ENCODE measurements around the gene LEFTY1.

Gene LEFTY1

GRCh38 chr1:225875044-225875815, 13.7 kb downstream of the LEFTY1 start:
- H3K4me1 Mint-ChIP-seq = peaks cover 58% of the 10 kb centered on the region
- no peak overlapping the region for H3K4me3 Mint-ChIP-seq
- H3K27ac Mint-ChIP-seq = no peak overlapping the region

DNA sequence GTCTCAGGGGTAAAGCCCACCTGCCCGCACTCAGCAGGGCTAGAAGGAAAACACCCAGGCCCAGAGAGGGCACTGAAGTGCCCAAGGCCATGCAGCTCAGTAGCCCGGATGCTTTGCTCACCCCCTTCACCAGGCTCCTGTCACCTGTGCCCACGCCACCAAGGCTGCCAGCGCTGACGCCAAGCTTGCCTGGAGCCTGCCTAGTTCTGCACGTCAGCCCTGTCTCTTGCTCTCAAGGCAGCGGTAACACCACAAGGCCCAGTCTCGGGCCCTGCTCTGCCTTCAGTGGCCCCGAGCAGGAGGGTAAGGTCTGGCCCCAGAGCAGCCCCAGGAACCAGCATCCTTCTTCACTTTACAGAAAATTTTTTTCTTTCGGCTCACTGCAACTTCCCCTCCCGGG, 14.5 kb downstream of the LEFTY1 start:
- Mint-ChIP-seq H3K27ac (no peak overlapping the region), H3K27me3 (no peaks in the 10 kb centered on the region), H3K4me3 (no peak overlapping the region), H3K4me1 (peaks cover 50% of the 10 kb centered on the region), H3K9me3 (no peaks in the 10 kb centered on the region), H3K36me3 (ENCODE audit: low read depth) (peaks cover 15% of the 10 kb centered on the region)
- DNase-seq (no peak), ATAC-seq (no peak)

More at GRCh38 chr1:225875044-225875815, 13.7 kb downstream of the LEFTY1 start:
- Mint-ChIP-seq H3K27me3 (no peaks in the 10 kb centered on the region), H3K36me3 (ENCODE audit: low read depth) (peaks cover 15% of the 10 kb centered on the region), H3K9me3 (no peaks in the 10 kb centered on the region)
- no peak for DNase-seq
- no peak for ATAC-seq

DNA sequence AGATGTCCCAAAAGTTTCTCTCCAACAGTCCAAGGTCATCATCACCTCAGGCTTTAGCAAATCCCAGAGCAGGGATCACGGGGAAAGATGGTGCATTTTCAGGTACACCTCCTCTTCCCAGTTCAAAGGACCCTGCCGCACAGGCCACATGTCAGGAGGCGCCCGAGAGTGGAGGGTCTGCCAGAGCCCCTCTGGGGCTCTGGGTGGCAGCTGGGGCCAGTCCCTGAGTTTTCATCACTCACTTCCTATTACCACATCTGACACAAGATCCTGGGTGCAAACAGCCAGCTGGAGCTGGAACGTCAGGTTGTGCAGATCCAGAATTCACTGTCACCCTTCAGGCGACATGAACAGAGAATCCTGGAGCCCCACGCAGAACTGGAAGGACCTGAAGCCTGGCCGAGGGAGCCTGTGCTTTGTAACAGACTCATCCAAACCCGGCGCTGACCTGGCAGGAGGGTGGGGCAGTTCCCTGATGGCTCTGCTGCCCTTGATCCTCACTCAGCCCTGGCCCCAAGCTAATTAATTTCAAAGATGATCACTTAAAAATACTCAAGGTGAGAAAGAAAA, 15.6 kb downstream of the LEFTY1 start:
- H3K4me1 Mint-ChIP-seq = peaks cover 44% of the 10 kb centered on the region
- H3K27ac Mint-ChIP-seq = no peak overlapping the region
- H3K27me3 Mint-ChIP-seq = no peaks in the 10 kb centered on the region
- no peak for DNase-seq
- H3K9me3 Mint-ChIP-seq = no peaks in the 10 kb centered on the region
- no peak overlapping the region for H3K4me3 Mint-ChIP-seq
- H3K36me3 Mint-ChIP-seq (ENCODE audit: low read depth) = peaks cover 18% of the 10 kb centered on the region
- ATAC-seq = no peak

- Mint-ChIP-seq H3K4me3 (no peak overlapping the region), H3K27me3 (no peaks in the 10 kb centered on the region), H3K36me3 (ENCODE audit: low read depth) (peaks cover 19% of the 10 kb centered on the region), H3K4me1 (peaks cover 41% of the 10 kb centered on the region), H3K9me3 (no peaks in the 10 kb centered on the region), H3K27ac (no peak overlapping the region)
- ATAC-seq (no peak), DNase-seq (no peak)
Measured at GRCh38 chr1:225872075-225872430, 16.9 kb downstream of the LEFTY1 start.

DNA sequence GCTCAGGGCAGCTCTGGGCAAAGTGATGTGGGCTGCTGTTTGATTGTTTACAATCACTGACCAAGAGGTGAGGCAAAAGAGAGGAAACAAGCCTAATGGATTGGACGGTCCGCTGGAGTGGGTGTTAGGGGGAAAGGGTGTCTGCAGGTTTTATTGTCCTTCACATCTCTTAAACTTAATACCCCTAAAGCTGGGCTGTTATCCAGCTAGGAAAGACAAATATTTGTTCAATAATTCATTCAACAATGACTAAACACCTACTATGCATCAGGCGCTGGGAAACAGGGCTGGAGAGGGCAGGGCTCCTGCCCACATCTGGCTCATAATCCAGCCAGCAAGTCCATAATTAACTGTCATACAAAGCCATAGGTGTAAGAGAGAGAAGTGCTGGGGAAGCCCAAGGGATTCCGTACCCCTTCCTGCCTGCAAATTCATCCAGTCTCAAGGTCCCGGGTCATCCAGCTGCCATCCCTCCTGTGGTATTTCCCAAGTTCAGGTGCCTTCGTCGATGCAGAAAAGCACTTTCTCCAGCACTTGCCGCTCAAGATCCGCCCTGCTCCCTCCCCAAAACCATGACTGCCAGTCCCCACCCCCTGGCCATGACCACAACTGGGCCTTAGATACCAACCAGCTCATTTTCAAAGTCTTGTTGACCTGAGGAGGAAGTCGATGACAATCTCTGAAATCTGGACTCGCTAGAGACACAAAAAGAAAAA, 17.4 kb downstream of the LEFTY1 start:
- Mint-ChIP-seq H3K9me3 (no peaks in the 10 kb centered on the region), H3K27ac (no peak overlapping the region), H3K36me3 (ENCODE audit: low read depth) (peaks cover 16% of the 10 kb centered on the region), H3K27me3 (no peaks in the 10 kb centered on the region), H3K4me1 (peaks cover 43% of the 10 kb centered on the region), H3K4me3 (no peak overlapping the region)
- ATAC-seq (no peak), DNase-seq (no peak)

GRCh38 chr1:225870911-225871310, 18.0 kb downstream of the LEFTY1 start:
- ATAC-seq = no peak
- peaks cover 43% of the 10 kb centered on the region for H3K4me1 Mint-ChIP-seq
- H3K4me3 Mint-ChIP-seq = no peak overlapping the region
- peaks cover 19% of the 10 kb centered on the region for H3K36me3 Mint-ChIP-seq (ENCODE audit: low read depth)
- no peaks in the 10 kb centered on the region for H3K27me3 Mint-ChIP-seq
- no peak for DNase-seq
- no peaks in the 10 kb centered on the region for H3K9me3 Mint-ChIP-seq
- H3K27ac Mint-ChIP-seq = no peak overlapping the region

GRCh38 chr1:225868631-225869330, 20.2 kb downstream of the LEFTY1 start:
- Mint-ChIP-seq H3K36me3 (ENCODE audit: low read depth) (peaks cover 27% of the 10 kb centered on the region), H3K4me3 (no peak overlapping the region), H3K27me3 (no peaks in the 10 kb centered on the region), H3K4me1 (peaks cover 55% of the 10 kb centered on the region), H3K9me3 (no peaks in the 10 kb centered on the region), H3K27ac (no peak overlapping the region)
- DNase-seq (no peak), ATAC-seq (no peak)

DNA sequence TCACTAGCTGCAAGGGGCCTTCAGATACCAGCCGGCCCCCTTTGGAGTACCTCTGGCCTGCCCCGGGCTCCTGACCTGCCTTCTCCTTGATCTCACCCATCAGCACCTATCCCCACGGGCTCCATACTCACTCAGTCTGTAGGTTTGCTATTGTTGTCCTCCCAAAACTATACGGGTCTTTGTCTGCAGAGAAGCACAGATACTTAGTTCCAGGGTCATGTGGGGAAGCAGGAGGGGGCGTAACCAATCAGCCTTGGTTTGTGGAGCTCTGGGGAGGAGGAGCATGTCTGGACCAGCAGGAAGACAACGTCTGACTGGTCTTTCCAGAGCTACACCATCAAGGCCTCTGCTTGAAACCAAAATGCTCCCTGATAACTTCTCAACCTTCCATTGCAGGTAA, 22.0 kb downstream of the LEFTY1 start:
- ATAC-seq (no peak), DNase-seq (no peak)
- peaks cover 46% of the 10 kb centered on the region for H3K4me1 Mint-ChIP-seq
- no peaks in the 10 kb centered on the region for H3K27me3 Mint-ChIP-seq
- H3K27ac Mint-ChIP-seq = no peak overlapping the region
- peaks cover 31% of the 10 kb centered on the region for H3K36me3 Mint-ChIP-seq (ENCODE audit: low read depth)
- H3K9me3 Mint-ChIP-seq = no peaks in the 10 kb centered on the region
- H3K4me3 Mint-ChIP-seq = no peak overlapping the region

GRCh38 chr1:225866061-225866837, 22.7 kb downstream of the LEFTY1 start:
- H3K4me1 Mint-ChIP-seq = peaks cover 40% of the 10 kb centered on the region
- peak overlapping the region; percentile 29 for H3K4me3 Mint-ChIP-seq
- no peaks in the 10 kb centered on the region for H3K9me3 Mint-ChIP-seq
- ATAC-seq (peak; percentile 98), DNase-seq (peak; percentile 71)
- H3K27me3 Mint-ChIP-seq = no peaks in the 10 kb centered on the region
- peak overlapping the region; percentile 28 for H3K27ac Mint-ChIP-seq
- peaks cover 27% of the 10 kb centered on the region for H3K36me3 Mint-ChIP-seq (ENCODE audit: low read depth)

GRCh38 chr1:225865514-225865913, 23.4 kb downstream of the LEFTY1 start:
- ATAC-seq = no peak
- H3K4me1 Mint-ChIP-seq = peaks cover 40% of the 10 kb centered on the region
- no peak for DNase-seq
- H3K27ac Mint-ChIP-seq = peak overlapping the region; percentile 28
- H3K27me3 Mint-ChIP-seq = no peaks in the 10 kb centered on the region
- no peaks in the 10 kb centered on the region for H3K9me3 Mint-ChIP-seq
- H3K4me3 Mint-ChIP-seq = no peak overlapping the region
- H3K36me3 Mint-ChIP-seq (ENCODE audit: low read depth) = peaks cover 25% of the 10 kb centered on the region

- H3K27me3 Mint-ChIP-seq = no peaks in the 10 kb centered on the region
- ATAC-seq (no peak), DNase-seq (no peak)
- peaks cover 38% of the 10 kb centered on the region for H3K4me1 Mint-ChIP-seq
- H3K27ac Mint-ChIP-seq = no peak overlapping the region
- peaks cover 22% of the 10 kb centered on the region for H3K36me3 Mint-ChIP-seq (ENCODE audit: low read depth)
- H3K9me3 Mint-ChIP-seq = no peaks in the 10 kb centered on the region
- no peak overlapping the region for H3K4me3 Mint-ChIP-seq
Measured at GRCh38 chr1:225863167-225863566, 25.8 kb downstream of the LEFTY1 start.

DNA sequence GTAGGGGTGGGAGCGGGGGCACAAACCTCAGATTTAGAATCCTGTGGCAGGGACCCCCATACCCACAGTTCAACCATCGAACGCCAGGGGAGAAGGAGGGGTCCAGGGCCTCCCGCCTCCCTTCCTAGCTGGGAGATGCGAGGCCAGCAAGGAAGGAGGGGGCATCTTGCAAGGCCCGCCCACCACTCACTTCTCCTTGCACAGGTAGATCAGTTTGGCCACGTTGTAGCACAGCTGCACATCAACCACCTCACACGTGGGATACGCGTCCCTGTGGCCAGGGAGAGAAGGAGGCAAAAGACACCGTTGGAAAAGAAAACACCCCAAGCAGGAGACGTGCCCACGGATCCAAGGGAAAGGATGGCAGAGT, 26.4 kb downstream of the LEFTY1 start:
- Mint-ChIP-seq H3K27ac (no peak overlapping the region), H3K4me3 (no peak overlapping the region), H3K9me3 (no peaks in the 10 kb centered on the region), H3K27me3 (no peaks in the 10 kb centered on the region), H3K36me3 (ENCODE audit: low read depth) (peaks cover 17% of the 10 kb centered on the region), H3K4me1 (peaks cover 35% of the 10 kb centered on the region)
- DNase-seq (no peak), ATAC-seq (no peak)

DNA sequence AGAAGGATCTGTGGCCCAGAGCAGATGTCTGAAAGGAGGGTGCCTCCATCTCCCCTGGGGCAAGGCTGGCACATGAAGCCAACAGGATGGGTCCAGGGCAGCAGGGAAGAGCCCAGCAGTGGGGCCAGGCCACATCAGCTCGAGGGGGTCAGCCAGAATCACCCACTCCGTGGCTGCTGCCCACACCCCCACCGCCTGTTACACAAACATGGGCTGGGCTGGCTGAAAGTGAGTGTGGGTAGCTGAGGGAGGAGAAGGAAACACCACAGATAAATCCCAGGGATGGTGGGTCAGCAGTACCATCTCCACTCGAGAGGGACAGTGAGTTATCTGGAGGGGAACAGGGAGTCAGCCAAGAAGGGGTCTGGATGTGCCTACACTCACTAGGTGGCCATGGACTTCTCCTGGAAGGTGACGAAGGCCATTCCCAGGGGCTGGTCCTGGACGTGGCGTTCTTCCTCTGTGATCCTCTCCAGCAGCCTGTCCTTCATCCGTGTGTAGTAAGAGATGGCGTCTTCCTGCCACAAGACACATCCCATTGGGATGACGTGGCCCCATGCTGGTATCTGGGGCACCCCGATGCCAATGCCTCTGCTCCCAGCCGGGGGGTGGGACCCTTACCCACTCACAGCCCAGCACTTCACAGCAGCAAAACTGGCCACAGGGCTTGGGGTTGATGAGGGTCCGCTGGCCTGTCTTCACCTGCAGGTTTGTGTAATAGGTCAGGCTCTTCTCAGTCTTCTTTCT, 26.9 kb downstream of the LEFTY1 start:
- peaks cover 29% of the 10 kb centered on the region for H3K4me1 Mint-ChIP-seq
- no peaks in the 10 kb centered on the region for H3K9me3 Mint-ChIP-seq
- no peak for ATAC-seq
- peaks cover 17% of the 10 kb centered on the region for H3K36me3 Mint-ChIP-seq (ENCODE audit: low read depth)
- H3K27ac Mint-ChIP-seq = no peak overlapping the region
- H3K27me3 Mint-ChIP-seq = no peaks in the 10 kb centered on the region
- no peak overlapping the region for H3K4me3 Mint-ChIP-seq
- DNase-seq = no peak
